ENCODE measurements around the gene DEFB132.

- TF ChIP-seq TAF1 (CRISPR knock-in tag; IDR thresholded peaks at IDR 0.05) = no peak
- TF ChIP-seq, protein P1, sequence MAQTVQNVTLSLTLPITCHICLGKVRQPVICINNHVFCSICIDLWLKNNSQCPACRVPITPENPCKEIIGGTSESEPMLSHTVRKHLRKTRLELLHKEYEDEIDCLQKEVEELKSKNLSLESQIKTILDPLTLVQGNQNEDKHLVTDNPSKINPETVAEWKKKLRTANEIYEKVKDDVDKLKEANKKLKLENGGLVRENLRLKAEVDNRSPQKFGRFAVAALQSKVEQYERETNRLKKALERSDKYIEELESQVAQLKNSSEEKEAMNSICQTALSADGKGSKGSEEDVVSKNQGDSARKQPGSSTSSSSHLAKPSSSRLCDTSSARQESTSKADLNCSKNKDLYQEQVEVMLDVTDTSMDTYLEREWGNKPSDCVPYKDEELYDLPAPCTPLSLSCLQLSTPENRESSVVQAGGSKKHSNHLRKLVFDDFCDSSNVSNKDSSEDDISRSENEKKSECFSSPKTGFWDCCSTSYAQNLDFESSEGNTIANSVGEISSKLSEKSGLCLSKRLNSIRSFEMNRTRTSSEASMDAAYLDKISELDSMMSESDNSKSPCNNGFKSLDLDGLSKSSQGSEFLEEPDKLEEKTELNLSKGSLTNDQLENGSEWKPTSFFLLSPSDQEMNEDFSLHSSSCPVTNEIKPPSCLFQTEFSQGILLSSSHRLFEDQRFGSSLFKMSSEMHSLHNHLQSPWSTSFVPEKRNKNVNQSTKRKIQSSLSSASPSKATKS (CRISPR knock-in tag; IDR thresholded peaks at IDR 0.05) = no peak
- TF ChIP-seq MTF2 (CRISPR knock-in tag; IDR thresholded peaks at IDR 0.05; ENCODE audit: borderline replicate concordance) = no peak
- no peak for TF ChIP-seq RAD51 (IDR thresholded peaks at IDR 0.05; ENCODE audit: borderline replicate concordance)
Observed at GRCh38 chr20:237489-237888, 20.0 kb upstream of the DEFB132 start.

Measured in HepG2 (cell line).